ENCODE results near the gene RPL31. TPM values are rescaled to one million over a fixed set of nuclear protein-coding genes. Genes with fewer than 3 reads are reported as not detected.

The RPL31 gene
- total and polyA plus RNA-seq, 12 donors: 610 to 4,595 (median 717) TPM

DNA sequence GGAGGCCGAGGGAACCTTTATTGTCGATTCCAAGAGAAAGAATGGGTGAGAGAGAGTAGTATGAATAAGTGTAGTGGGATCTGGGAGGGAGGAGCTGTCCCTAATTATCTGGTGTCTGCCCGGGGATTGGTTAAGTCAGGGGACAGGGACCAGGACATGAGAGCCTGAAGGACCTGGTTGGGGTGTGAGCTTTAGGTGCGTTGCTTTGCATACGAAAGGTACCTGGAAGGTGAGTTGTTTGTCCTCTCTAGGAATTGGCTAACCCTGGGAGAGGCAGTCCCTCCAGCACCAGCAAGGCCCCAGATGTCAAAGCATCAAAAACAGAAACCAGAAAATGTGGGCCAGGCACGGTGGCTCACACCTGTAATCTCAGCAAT, 48.1 kb upstream of the RPL31 start:
- 85 to 93% methylated on average over 6 of the region's 6 CpGs for WGBS, 2 donors
- DNase-seq (no peak), ATAC-seq (no peak)
- peaks cover 4 to 24% (median 15%) of the 10 kb centered on the region in 9 donors for H3K4me1 ChIP-seq
- intact Hi-C loops (cut with DNase I): no loop called here
- peaks cover 0 to 36% (median 0%) of the 10 kb centered on the region in 9 donors for H3K36me3 ChIP-seq
- TF ChIP-seq, protein P1, sequence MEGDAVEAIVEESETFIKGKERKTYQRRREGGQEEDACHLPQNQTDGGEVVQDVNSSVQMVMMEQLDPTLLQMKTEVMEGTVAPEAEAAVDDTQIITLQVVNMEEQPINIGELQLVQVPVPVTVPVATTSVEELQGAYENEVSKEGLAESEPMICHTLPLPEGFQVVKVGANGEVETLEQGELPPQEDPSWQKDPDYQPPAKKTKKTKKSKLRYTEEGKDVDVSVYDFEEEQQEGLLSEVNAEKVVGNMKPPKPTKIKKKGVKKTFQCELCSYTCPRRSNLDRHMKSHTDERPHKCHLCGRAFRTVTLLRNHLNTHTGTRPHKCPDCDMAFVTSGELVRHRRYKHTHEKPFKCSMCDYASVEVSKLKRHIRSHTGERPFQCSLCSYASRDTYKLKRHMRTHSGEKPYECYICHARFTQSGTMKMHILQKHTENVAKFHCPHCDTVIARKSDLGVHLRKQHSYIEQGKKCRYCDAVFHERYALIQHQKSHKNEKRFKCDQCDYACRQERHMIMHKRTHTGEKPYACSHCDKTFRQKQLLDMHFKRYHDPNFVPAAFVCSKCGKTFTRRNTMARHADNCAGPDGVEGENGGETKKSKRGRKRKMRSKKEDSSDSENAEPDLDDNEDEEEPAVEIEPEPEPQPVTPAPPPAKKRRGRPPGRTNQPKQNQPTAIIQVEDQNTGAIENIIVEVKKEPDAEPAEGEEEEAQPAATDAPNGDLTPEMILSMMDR (IDR thresholded peaks at IDR 0.05): no peak
- no peaks in the 10 kb centered on the region for H3K27me3 ChIP-seq
- no peaks in the 10 kb centered on the region for H3K9me3 ChIP-seq
- no peak overlapping the region for H3K27ac ChIP-seq
- H3K4me3 ChIP-seq: no peak overlapping the region

- Histone ChIP-seq H3K9me3 (no peaks in the 10 kb centered on the region), H3K4me3 (no peak overlapping the region), H3K36me3 (peaks cover 0 to 24% (median 0%) of the 10 kb centered on the region in 9 donors), H3K27me3 (no peaks in the 10 kb centered on the region), H3K27ac (no peak overlapping the region), H3K4me1 (peaks cover 4 to 34% (median 17%) of the 10 kb centered on the region in 9 donors)
- TF ChIP-seq, protein P1 (IDR thresholded peaks at IDR 0.05): no peak
- WGBS, 2 donors: 57 to 73% methylated on average over 4 of the region's 4 CpGs
- intact Hi-C loops (cut with DNase I): no loop called here
- ATAC-seq (peak in 5 of 8 donors; percentile 20 to 72 (median 27)), DNase-seq (no peak)
Observed at GRCh38 chr2:100955226-100955625, 46.9 kb upstream of the RPL31 start.

DNA sequence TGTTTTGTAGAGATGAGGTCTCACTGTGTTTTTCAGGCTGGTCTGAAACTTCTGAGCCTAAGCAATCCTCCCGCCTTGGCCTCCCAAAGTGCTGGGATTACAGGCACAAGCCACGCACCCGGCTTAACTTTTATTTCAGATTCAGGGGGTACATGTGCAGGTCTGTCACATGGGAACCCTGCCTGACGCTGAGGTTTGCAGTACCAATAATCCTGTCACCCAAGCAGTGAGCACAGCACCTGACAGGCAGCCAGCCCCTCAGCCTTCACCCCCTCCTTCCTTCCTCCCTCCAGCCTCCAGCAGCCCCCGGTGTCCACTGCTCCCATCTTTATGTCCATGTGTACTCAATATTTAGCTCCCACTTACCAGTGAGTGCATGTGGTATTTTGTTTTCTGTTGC, 46.0 kb upstream of the RPL31 start:
- Histone ChIP-seq H3K4me3 (no peak overlapping the region), H3K36me3 (peaks cover 0 to 15% (median 0%) of the 10 kb centered on the region in 9 donors), H3K27me3 (no peaks in the 10 kb centered on the region), H3K9me3 (no peaks in the 10 kb centered on the region), H3K27ac (no peak overlapping the region), H3K4me1 (peaks cover 4 to 39% (median 17%) of the 10 kb centered on the region in 9 donors)
- ATAC-seq (no peak), DNase-seq (no peak)
- intact Hi-C loops (cut with DNase I): no loop called here
- 98 to 100% methylated on average over 5 of the region's 5 CpGs for WGBS, 2 donors
- TF ChIP-seq, protein P1 (IDR thresholded peaks at IDR 0.05): no peak

DNA sequence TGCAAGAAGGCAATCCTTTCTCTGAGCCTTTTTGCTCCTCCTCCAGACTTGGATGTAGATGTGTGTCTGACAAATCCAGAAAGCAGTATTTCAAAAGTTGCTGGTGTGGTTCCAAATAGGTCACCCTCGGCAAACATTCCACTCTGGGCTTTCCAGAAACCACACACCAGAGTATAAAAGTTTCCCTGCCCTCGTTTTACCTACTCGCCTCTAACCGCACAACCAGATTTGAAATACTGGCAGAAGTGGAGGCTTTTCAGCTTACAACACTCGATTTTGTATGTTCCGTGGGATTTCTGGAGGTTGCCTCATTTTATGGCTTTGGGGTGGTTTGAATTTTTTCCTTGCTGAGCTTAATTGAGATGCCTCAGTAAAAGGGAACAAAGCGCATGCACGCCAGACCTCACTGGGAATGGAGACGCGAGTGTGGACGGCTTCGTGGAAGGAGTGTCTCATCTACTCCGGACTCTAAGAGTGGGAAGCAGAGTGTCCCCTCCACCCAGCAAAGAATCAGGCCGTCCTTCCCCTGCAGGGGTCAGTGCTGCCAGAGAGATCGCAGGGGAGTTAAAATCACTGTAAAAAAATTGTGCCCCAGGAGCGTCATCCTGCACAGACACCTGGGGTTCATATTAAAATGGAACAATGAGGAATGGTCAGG, 44.0 kb upstream of the RPL31 start:
- Histone ChIP-seq H3K4me3 (no peak overlapping the region), H3K9me3 (no peaks in the 10 kb centered on the region), H3K4me1 (peaks cover 4 to 46% (median 33%) of the 10 kb centered on the region in 9 donors), H3K27ac (peak overlapping the region in 1 of 10 donors; percentile 52), H3K27me3 (no peaks in the 10 kb centered on the region), H3K36me3 (peaks cover 0 to 6% (median 0%) of the 10 kb centered on the region in 9 donors)
- intact Hi-C loops (cut with DNase I): no loop called here
- TF ChIP-seq, protein P1 (IDR thresholded peaks at IDR 0.05): no peak
- peak; percentile 43 to 84 (median 66) for ATAC-seq
- 67 to 69% methylated on average over 16 of the region's 16 CpGs for WGBS, 2 donors
- DNase-seq: peak in 1 of 2 donors; percentile 42
